HL-60 (cell line): ENCODE data around the gene SLC12A5.

Source experiments
- GABPA ChIP-seq: IDR thresholded peaks from 2 replicates; pipeline ENCODE4 v1.6.1; 2012; ENCODE audit warnings: low read depth
- POLR2AphosphoS5 ChIP-seq: IDR thresholded peaks from 2 replicates; pipeline ENCODE4 v1.6.1; 2012; ENCODE audit warnings: low read depth
- TF ChIP-seq, protein P1 (sequence below): IDR thresholded peaks from one replicate; pipeline ENCODE4 v1.5.1; 2011; ENCODE audit warnings: low read length, control low read depth, inconsistent platforms; ENCODE audit not compliant: insufficient read depth

DNA sequence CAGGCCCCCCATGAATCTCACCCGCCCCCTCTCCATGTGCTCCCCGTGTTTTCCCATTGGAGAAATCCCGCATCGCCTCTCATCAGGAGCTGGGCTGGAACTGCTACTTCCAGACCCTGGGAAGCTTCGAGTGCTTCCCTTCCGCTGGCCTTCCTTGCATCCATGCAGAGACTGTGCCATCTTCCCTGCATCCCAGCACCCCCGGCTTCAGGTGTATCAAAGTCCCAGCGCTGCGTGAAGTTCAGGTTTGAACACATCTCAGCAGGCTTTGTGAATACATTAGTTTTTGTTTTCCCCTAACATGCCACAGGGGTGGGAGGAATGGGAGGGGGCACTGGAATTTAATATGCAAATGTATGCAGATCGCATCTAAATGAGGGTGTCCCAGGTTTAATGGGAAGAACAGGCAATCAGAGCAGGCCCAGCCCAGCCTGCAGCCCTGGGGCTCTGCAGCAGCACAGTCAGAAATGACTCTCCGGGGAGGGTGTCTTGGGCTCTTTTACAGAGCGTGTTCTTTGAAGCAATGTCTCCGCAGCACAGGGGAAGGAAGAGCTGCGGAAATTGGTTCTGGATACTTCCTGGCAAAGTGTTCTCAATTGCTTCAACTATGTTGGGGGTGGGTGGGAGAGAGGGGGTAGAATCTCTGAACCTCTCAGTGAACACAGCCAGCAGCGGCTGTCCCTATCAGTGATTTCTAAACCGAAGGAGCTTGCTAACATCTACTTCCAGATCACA lies 28.6 kb upstream of the SLC12A5 start:
- TF ChIP-seq, protein P1, sequence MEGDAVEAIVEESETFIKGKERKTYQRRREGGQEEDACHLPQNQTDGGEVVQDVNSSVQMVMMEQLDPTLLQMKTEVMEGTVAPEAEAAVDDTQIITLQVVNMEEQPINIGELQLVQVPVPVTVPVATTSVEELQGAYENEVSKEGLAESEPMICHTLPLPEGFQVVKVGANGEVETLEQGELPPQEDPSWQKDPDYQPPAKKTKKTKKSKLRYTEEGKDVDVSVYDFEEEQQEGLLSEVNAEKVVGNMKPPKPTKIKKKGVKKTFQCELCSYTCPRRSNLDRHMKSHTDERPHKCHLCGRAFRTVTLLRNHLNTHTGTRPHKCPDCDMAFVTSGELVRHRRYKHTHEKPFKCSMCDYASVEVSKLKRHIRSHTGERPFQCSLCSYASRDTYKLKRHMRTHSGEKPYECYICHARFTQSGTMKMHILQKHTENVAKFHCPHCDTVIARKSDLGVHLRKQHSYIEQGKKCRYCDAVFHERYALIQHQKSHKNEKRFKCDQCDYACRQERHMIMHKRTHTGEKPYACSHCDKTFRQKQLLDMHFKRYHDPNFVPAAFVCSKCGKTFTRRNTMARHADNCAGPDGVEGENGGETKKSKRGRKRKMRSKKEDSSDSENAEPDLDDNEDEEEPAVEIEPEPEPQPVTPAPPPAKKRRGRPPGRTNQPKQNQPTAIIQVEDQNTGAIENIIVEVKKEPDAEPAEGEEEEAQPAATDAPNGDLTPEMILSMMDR = no peak
- TF ChIP-seq GABPA (no peak), POLR2AphosphoS5 (no peak)
